Astrocyte of the cerebellum (primary cell): ENCODE measurements around the gene SNX21.

Experiments
- DNase-seq: peaks from one replicate; pipeline ENCODE4 v3.0.0-alpha.2; 2011; ENCODE audit warnings: low read depth
- H3K4me3 ChIP-seq: 2 replicates; pipeline ENCODE4 v1.5.1; 2011; ENCODE audit warnings: mild to moderate bottlenecking, low read depth, low read length, moderate library complexity
- CTCF ChIP-seq: IDR thresholded peaks from 2 replicates; pipeline ENCODE4 v1.5.1; 2012; ENCODE audit warnings: low read length, low read depth, moderate library complexity, mild to moderate bottlenecking; ENCODE audit errors: missing control alignments
- in situ Hi-C: cut with HindIII; loops from 2 replicates; pipeline ENCODE4 v1.10.0; 2017; ENCODE audit warnings: low sequenced_read_pairs

The SNX21 gene

GRCh38 chr20:45857114-45857881 lies 23.7 kb downstream of the SNX21 start, which contains the start of the genes ACOT8 and ZSWIM3:
Gene ACOT8, minus strand, starts transcription at chr20:45857392. Its CDS starts 77 bp downstream, at chr20:45857315.
Gene ZSWIM3, plus strand, starts transcription at chr20:45857614. Its CDS starts 212 bp downstream, at chr20:45857826.
- no peak for TF ChIP-seq CTCF
- H3K4me3 ChIP-seq: peak within 1 kb of the TSS; percentile 73
- in situ Hi-C loops: no loop called here
- peak; percentile 100 for DNase-seq

- DNase-seq: no peak
- in situ Hi-C loops: no loop called here
- no peak for TF ChIP-seq CTCF
- H3K4me3 ChIP-seq: peak overlapping the region; percentile 73
Observed at GRCh38 chr20:45857882-45858216, 24.2 kb downstream of the SNX21 start.

- H3K4me3 ChIP-seq: no peak overlapping the region
- no peak for TF ChIP-seq CTCF
- in situ Hi-C loops: no loop called here
- no peak for DNase-seq
Observed at GRCh38 chr20:45859916-45860315, 26.3 kb downstream of the SNX21 start.

DNA sequence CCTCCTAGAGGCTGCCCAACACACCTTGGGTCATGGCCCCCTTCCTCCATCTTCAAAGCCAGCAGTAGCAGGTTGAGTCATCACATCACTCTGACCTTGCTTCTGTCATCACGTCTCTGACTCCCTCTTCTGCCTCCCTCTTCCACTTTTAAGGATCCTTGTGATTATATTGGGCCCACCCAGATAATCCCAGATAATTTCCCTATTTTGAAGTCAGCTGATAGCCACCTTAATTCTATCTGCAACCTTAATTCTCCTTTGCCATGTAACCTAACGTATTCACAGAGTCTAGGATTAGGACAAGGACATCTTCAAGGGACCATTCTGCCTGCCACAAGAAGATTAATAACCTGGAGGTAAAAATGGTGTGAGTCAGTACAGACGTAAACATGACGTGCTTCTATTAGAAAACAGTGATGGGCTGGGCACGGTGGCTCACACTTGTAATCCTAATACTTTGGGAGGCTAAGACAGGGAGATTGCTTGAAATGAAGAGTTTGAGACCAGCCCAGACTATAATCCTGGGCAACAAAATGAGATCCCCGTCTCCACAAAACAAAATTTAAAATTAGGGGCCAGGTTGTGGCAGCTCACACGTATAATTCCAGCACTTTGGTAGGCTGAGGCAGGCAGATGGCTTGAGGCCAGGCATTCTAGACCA lies 27.1 kb downstream of the SNX21 start:
- TF ChIP-seq CTCF: no peak
- H3K4me3 ChIP-seq: no peak overlapping the region
- in situ Hi-C loops: no loop called here
- no peak for DNase-seq

DNA sequence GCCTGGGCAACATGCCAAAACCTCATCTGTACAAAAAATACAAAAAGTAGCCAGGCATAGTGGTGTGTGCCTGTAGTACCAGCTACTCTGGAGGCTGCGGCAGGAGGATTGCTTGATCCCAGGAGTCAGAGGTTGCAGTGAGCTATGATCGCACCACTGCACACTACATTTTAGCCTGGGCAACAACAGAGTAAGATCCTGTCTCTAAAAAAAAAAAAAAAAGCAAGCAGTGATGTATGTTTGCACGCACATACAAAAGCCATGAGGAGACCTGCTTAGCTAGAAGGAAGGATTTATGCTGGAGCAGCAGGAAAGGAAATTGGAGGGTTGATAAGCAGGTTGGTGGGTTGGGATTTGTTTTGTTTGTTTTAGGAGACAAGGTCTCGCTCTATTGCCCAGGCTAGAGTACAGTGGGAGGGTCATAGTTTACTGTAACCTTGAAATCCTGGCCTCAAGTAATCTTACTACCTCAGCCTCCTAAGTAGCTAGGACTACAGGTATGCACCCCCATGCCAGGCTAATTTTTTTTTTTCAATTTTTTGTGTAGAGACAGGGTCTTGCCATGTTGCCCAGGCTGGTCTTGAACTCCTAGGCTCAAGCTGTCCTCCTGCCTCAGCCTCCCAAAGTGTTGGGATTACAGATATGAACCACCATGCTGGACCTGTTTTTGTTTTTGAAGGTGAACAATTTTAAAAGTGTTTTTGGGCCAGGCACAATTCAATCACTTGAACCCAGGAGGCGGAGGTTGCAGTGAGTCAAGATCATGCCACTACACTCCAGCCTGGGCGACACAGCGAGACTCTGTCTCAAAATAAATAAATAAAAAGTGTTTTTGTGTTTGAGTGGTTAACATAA lies 27.8 kb downstream of the SNX21 start:
- no peak for DNase-seq
- TF ChIP-seq CTCF: no peak
- in situ Hi-C loops: no loop called here
- H3K4me3 ChIP-seq: no peak overlapping the region
